ENCODE data around the gene MYO5B. TPM values are rescaled to one million over a fixed set of nuclear protein-coding genes. Genes with fewer than 3 reads are reported as not detected.

MYO5B gene
- total RNA-seq, 1 donor from 2014 or later, result 31.3 TPM

GRCh38 chr18:49845629-49846360, 349.2 kb downstream of the MYO5B start:
- FAIRE-seq (no peak), DNase-seq (ENCODE audit: low read depth) (no peak)
- no peak overlapping the region for H3K4me3 ChIP-seq (ENCODE audit: low read depth, low read length)
- H3K27me3 ChIP-seq (ENCODE audit: control insufficient read depth, insufficient read depth, low read length), result no peaks in the 10 kb centered on the region
- no peak for TF ChIP-seq CTCF (IDR thresholded peaks at IDR 0.05; ENCODE audit: insufficient read depth, low read length, severe bottlenecking)
- peaks cover 1% of the 10 kb centered on the region for H3K36me3 ChIP-seq (ENCODE audit: control insufficient read depth, insufficient read depth, low read length)

GRCh38 chr18:49844903-49845302, 350.0 kb downstream of the MYO5B start:
- H3K36me3 ChIP-seq (ENCODE audit: control insufficient read depth, insufficient read depth, low read length), result peaks cover 1% of the 10 kb centered on the region
- DNase-seq (ENCODE audit: low read depth) (no peak), FAIRE-seq (no peak)
- no peaks in the 10 kb centered on the region for H3K27me3 ChIP-seq (ENCODE audit: control insufficient read depth, insufficient read depth, low read length)
- H3K4me3 ChIP-seq (ENCODE audit: low read depth, low read length), result no peak overlapping the region
- TF ChIP-seq CTCF (IDR thresholded peaks at IDR 0.05; ENCODE audit: insufficient read depth, low read length, severe bottlenecking), result no peak

GRCh38 chr18:49843778-49844625, 350.9 kb downstream of the MYO5B start:
- H3K36me3 ChIP-seq (ENCODE audit: control insufficient read depth, insufficient read depth, low read length), result peaks cover 1% of the 10 kb centered on the region
- H3K27me3 ChIP-seq (ENCODE audit: control insufficient read depth, insufficient read depth, low read length), result no peaks in the 10 kb centered on the region
- no peak for DNase-seq (ENCODE audit: low read depth)
- no peak overlapping the region for H3K4me3 ChIP-seq (ENCODE audit: low read depth, low read length)
- no peak for TF ChIP-seq CTCF (IDR thresholded peaks at IDR 0.05; ENCODE audit: insufficient read depth, low read length, severe bottlenecking)
- FAIRE-seq, result peak; percentile 43

GRCh38 chr18:49843131-49843530, 351.8 kb downstream of the MYO5B start:
- DNase-seq (ENCODE audit: low read depth) (no peak), FAIRE-seq (peak; percentile 50)
- Histone ChIP-seq H3K4me3 (ENCODE audit: low read depth, low read length) (no peak overlapping the region), H3K36me3 (ENCODE audit: control insufficient read depth, insufficient read depth, low read length) (peaks cover 1% of the 10 kb centered on the region), H3K27me3 (ENCODE audit: control insufficient read depth, insufficient read depth, low read length) (no peaks in the 10 kb centered on the region)
- TF ChIP-seq CTCF (IDR thresholded peaks at IDR 0.05; ENCODE audit: insufficient read depth, low read length, severe bottlenecking), result no peak

GRCh38 chr18:49842656-49843055, 352.3 kb downstream of the MYO5B start:
- DNase-seq (ENCODE audit: low read depth) (no peak), FAIRE-seq (no peak)
- H3K27me3 ChIP-seq (ENCODE audit: control insufficient read depth, insufficient read depth, low read length), result no peaks in the 10 kb centered on the region
- TF ChIP-seq CTCF (IDR thresholded peaks at IDR 0.05; ENCODE audit: insufficient read depth, low read length, severe bottlenecking), result no peak
- no peak overlapping the region for H3K4me3 ChIP-seq (ENCODE audit: low read depth, low read length)
- H3K36me3 ChIP-seq (ENCODE audit: control insufficient read depth, insufficient read depth, low read length), result peaks cover 1% of the 10 kb centered on the region
